Panc1 (cell line): ENCODE measurements around the gene CFAP97D1. TPM values are rescaled to one million over a fixed set of nuclear protein-coding genes. Genes with fewer than 3 reads are reported as not detected.
A peak's percentile ranks its signal among the peaks of the same experiment; 100 is the strongest.

ENCODE experiments used
- ATAC-seq: fragments of 200-7000 bp; cut with Tn5 transposase; 2 replicates; pipeline ENCODE4 v1.9.1; 2020; ENCODE audit warnings: mild to moderate bottlenecking, moderate library complexity
- BruUV-seq: library from RNA; stranded (reverse); fragments of 400-500 nt; replicated peaks from 2 replicates; lab custom pipeline; 2021; lab: Mats Ljungman, UMichigan
- CTCF ChIA-PET: fragments of 300-600 bp; sonication (Branson Sonifier 250); formaldehyde crosslinking; loops from one replicate; lab custom pipeline; 2022; ENCODE audit warnings: antibody characterized with exemption; lab: Charles Lee
- POLR2A ChIA-PET: fragments of 300-600 bp; sonication (Branson Sonifier 250); formaldehyde crosslinking; loops from one replicate; lab custom pipeline; 2022; ENCODE audit warnings: antibody characterized with exemption; lab: Charles Lee
- DNase-seq: peaks from one replicate; pipeline ENCODE4 v3.0.0-alpha.2; 2010; ENCODE audit warnings: low read depth, low spot score
- H3K27ac ChIP-seq: 2 replicates; pipeline ENCODE4 v1.5.1; 2011; ENCODE audit warnings: mild to moderate bottlenecking, low read length, inconsistent platforms
- H3K27me3 ChIP-seq: fragments of 200-500 bp; sonication (Bioruptor generic); 2 replicates; pipeline ENCODE4 v1.6.0; 2014; ENCODE audit warnings: low read length, inconsistent platforms; ENCODE audit not compliant: control insufficient read depth, insufficient read depth
- H3K36me3 ChIP-seq: fragments of 200-500 bp; sonication (Bioruptor generic); 2 replicates; pipeline ENCODE4 v1.5.1; 2014; ENCODE audit warnings: inconsistent platforms, mild to moderate bottlenecking, low read length, moderate library complexity; ENCODE audit not compliant: control insufficient read depth, insufficient read depth
- H3K4me1 ChIP-seq: 2 replicates; pipeline ENCODE4 v1.5.1; 2011; ENCODE audit warnings: inconsistent platforms, mild to moderate bottlenecking, low read length, moderate library complexity; ENCODE audit not compliant: control insufficient read depth, insufficient read depth
- H3K4me3 ChIP-seq, 2 experiments: 2 replicates each; pipeline ENCODE4 v1.5.1; 2011 to 2012; ENCODE audit warnings: low read depth in 2 of 2, low read length in 2 of 2, mild to moderate bottlenecking in 2 of 2, inconsistent platforms in 1 of 2, moderate library complexity in 1 of 2
- H3K9me3 ChIP-seq: fragments of 200-500 bp; sonication (Bioruptor generic); 2 replicates; pipeline ENCODE4 v1.5.1; 2014; ENCODE audit warnings: low read depth, mild to moderate bottlenecking, inconsistent platforms, low read length, moderate library complexity; ENCODE audit not compliant: control insufficient read depth, insufficient read depth
- POLR2AphosphoS5 ChIP-seq: IDR thresholded peaks from 2 replicates; pipeline ENCODE4 v1.6.1; 2012; ENCODE audit warnings: mild to moderate bottlenecking, low read depth, low read length, moderate library complexity
- SIN3A ChIP-seq: IDR thresholded peaks from 2 replicates; pipeline ENCODE4 v1.6.1; 2012; ENCODE audit warnings: low read depth, mild to moderate bottlenecking, low read length, moderate library complexity, borderline replicate concordance; ENCODE audit not compliant: insufficient read depth
- TCF7L2 ChIP-seq: IDR thresholded peaks from 2 replicates; pipeline ENCODE4 v1.6.1; 2011; ENCODE audit warnings: mild to moderate bottlenecking, low read depth, low read length, inconsistent platforms
- in situ Hi-C: cut with HindIII; loops from 2 replicates; pipeline ENCODE4 v1.10.0; 2016; ENCODE audit warnings: low sequenced_read_pairs, low pct_unique_long_range_greater_than_20kb
- intact Hi-C: fragments of 100-400 bp; cut with micrococcal nuclease; formaldehyde crosslinking; loops from one replicate; pipeline ENCODE4 v1.10.0; 2022; ENCODE audit not compliant: unreplicated experiment
- total RNA-seq: library from RNA; stranded (reverse); gene quantifications from one replicate; pipeline ENCODE4 v1.2.1, GENCODE V29; 2021; ENCODE audit not compliant: unreplicated experiment
- TF ChIP-seq, protein P1 (sequence below): fragments of 450-650 bp; IDR thresholded peaks from 2 replicates; pipeline ENCODE4 v1.5.1; 2017; ENCODE audit warnings: mild to moderate bottlenecking
- TF ChIP-seq, protein P2 (sequence below), 2 experiments: IDR thresholded peaks; 2 replicates each; pipeline ENCODE4 v1.6.1; 2011 to 2012; ENCODE audit warnings: low read depth in 2 of 2, control low read depth in 1 of 2, low read length in 1 of 2, mild to moderate bottlenecking in 1 of 2, moderate library complexity in 1 of 2; ENCODE audit not compliant: insufficient read depth in 1 of 2

CFAP97D1 gene
- total RNA-seq, 1 experiment from 2014 or later: not detected

DNA sequence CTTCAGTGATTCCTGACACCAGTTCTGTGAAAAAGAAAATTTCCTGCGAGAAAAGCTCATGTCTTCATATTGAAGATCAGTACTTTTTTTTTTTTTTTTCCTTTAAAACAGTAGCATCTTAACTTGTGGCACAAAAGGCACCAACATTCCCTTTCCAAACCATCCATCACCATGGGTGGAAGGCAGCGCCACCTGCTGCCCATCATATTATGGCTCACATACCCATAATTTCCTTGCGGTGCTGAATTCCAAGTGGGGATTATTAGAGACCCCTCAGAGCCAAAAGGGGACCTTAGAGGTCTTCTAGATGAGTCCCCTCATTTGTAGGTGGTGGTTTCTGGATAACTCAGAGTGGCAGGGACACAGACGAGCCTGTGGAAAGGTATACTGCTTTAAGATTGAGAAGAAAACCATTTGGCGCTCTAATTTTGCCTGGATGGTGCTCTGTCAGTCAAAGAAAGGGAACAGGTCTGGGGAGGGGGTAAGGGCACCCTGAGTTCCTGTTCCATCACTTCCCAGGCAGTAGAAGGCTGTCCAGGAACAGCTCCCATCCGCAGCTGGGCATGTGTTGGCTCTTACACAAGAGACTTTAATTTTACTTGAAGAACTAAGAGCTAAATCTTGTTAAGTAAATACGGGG, 13.7 kb upstream of the CFAP97D1 start:
- intact Hi-C loops (no loop called here), in situ Hi-C loops (no loop called here)
- no peaks in the 10 kb centered on the region for H3K4me1 ChIP-seq
- ATAC-seq (peak; percentile 66; the same call in 1 of the 2 replicates), DNase-seq (no peak)
- CTCF ChIA-PET: interaction anchor here (0.7 to 0.9 kb wide), 7 partner anchors 12 to 424 kb away, joined by 3 to 7 read pairs (median 5); partner anchors contain the start of gene DUSP3
- no peak overlapping the region for H3K27ac ChIP-seq
- no peaks in the 10 kb centered on the region for H3K27me3 ChIP-seq
- no peaks in the 10 kb centered on the region for H3K36me3 ChIP-seq
- no peaks in the 10 kb centered on the region for H3K9me3 ChIP-seq
- TF ChIP-seq, protein P1, sequence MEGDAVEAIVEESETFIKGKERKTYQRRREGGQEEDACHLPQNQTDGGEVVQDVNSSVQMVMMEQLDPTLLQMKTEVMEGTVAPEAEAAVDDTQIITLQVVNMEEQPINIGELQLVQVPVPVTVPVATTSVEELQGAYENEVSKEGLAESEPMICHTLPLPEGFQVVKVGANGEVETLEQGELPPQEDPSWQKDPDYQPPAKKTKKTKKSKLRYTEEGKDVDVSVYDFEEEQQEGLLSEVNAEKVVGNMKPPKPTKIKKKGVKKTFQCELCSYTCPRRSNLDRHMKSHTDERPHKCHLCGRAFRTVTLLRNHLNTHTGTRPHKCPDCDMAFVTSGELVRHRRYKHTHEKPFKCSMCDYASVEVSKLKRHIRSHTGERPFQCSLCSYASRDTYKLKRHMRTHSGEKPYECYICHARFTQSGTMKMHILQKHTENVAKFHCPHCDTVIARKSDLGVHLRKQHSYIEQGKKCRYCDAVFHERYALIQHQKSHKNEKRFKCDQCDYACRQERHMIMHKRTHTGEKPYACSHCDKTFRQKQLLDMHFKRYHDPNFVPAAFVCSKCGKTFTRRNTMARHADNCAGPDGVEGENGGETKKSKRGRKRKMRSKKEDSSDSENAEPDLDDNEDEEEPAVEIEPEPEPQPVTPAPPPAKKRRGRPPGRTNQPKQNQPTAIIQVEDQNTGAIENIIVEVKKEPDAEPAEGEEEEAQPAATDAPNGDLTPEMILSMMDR: peak; percentile 86
- no peak for TF ChIP-seq TCF7L2
- TF ChIP-seq, protein P2, sequence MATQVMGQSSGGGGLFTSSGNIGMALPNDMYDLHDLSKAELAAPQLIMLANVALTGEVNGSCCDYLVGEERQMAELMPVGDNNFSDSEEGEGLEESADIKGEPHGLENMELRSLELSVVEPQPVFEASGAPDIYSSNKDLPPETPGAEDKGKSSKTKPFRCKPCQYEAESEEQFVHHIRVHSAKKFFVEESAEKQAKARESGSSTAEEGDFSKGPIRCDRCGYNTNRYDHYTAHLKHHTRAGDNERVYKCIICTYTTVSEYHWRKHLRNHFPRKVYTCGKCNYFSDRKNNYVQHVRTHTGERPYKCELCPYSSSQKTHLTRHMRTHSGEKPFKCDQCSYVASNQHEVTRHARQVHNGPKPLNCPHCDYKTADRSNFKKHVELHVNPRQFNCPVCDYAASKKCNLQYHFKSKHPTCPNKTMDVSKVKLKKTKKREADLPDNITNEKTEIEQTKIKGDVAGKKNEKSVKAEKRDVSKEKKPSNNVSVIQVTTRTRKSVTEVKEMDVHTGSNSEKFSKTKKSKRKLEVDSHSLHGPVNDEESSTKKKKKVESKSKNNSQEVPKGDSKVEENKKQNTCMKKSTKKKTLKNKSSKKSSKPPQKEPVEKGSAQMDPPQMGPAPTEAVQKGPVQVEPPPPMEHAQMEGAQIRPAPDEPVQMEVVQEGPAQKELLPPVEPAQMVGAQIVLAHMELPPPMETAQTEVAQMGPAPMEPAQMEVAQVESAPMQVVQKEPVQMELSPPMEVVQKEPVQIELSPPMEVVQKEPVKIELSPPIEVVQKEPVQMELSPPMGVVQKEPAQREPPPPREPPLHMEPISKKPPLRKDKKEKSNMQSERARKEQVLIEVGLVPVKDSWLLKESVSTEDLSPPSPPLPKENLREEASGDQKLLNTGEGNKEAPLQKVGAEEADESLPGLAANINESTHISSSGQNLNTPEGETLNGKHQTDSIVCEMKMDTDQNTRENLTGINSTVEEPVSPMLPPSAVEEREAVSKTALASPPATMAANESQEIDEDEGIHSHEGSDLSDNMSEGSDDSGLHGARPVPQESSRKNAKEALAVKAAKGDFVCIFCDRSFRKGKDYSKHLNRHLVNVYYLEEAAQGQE (IDR thresholded peaks at IDR 0.05; ENCODE audit: insufficient read depth in 1 of 2, low read depth in 2 of 2, low read length in 1 of 2): no peak
- no peak for TF ChIP-seq SIN3A
- no peak for TF ChIP-seq POLR2AphosphoS5
- no peak overlapping the region for H3K4me3 ChIP-seq
- no TSS peak for BruUV-seq
- POLR2A ChIA-PET: interaction anchor here (0.6 kb wide), 1 partner anchor 101 kb away, joined by 3 read pairs; no protein-coding TSS in a partner anchor

DNA sequence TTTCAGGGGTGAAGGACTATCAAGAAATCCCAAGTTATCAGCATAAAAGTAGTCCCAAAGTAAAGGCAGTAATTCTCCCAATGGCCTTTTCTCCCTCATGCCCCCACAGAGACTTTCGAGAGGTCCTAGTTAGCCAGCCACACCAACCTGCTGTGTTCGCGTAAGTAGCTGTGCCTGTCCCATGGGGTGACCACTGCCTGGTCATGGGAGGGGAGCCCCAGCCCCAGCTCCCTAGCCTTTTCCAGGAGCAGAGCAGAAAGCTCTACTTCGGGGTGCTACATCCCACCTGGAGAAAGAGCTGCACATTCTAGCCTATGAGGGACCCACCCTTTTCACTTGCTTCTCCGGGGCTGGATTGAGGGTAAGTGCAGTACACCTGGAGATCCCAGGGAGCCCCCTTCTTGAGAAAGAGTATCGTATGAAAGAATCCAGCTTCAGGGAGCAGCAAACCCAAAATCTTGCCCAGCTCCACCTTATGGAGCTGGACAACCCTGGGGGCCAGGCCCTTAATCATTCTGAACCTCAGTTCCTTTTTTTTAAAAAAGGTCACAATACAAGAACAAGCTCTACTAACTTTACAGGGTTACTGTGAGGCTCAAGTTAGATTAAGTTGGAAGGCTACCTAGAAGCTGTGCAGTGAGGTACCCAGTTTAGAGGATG, 13.1 kb upstream of the CFAP97D1 start:
- in situ Hi-C loops: no loop called here
- ATAC-seq (peak; percentile 43; the same call in 1 of the 2 replicates), DNase-seq (no peak)
- TF ChIP-seq TCF7L2 (no peak), SIN3A (no peak)
- TF ChIP-seq, protein P2 (IDR thresholded peaks at IDR 0.05; ENCODE audit: insufficient read depth in 1 of 2, low read depth in 2 of 2, low read length in 1 of 2): no peak
- TF ChIP-seq, protein P1: no peak
- ChIA-PET POLR2A (no interaction called here), CTCF (interaction anchor here (0.9 kb wide), 1 partner anchor 68 kb away, joined by 4 read pairs; no protein-coding TSS in a partner anchor)
- no peak overlapping the region for H3K27ac ChIP-seq
- no peak overlapping the region for H3K4me3 ChIP-seq
- no TSS peak for BruUV-seq
- H3K9me3 ChIP-seq: no peaks in the 10 kb centered on the region
- no peaks in the 10 kb centered on the region for H3K27me3 ChIP-seq
- intact Hi-C loops: no loop called here
- H3K36me3 ChIP-seq: no peaks in the 10 kb centered on the region
- no peaks in the 10 kb centered on the region for H3K4me1 ChIP-seq
